GM11168 (cell line): Measurements from ENCODE around the gene BCAS4.

Experiments
- in situ Hi-C: fragments of 300-500 bp; cut with MboI; formaldehyde crosslinking; loops from one replicate; pipeline ENCODE4 v1.12.0; 2022; ENCODE audit warnings: low sequenced_read_pairs; ENCODE audit not compliant: unreplicated experiment

Gene BCAS4

DNA sequence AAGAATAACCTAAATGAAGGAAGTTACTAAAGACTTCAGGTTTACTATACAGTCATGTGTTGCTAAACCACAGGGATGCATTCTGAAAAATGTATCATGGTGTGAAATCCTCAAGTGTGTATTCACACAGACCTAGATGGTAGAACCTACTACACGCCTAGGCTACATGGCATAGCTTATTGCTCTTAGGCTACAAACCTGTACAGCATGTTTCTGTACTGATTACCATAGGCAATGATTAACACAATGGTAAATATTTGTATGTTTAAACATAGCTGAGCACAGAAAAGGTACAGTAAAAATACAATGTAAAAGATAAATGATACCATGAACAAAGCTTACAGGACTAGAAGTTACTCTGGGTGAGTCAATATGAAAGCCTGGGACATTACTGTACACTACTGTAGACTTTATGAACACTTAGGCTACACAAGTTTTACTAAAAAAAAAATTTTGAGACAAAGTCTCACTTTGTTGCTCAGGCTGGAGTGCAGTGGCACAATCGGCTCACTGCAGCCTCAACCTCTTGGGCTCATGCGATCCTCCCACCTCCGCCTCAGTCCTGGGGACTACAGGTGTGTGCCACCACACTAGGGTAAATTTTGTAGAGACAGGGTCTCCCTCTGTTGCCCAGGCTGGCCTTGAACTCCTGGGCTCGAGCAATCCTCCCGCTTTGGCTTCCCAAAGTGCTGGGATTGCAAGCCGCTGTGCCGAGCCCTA lies 100.4 kb downstream of the BCAS4 start:
- in situ Hi-C loops: no loop called here

GRCh38 chr20:50898475-50898874 lies 103.6 kb downstream of the BCAS4 start:
- in situ Hi-C loops: no loop called here

DNA sequence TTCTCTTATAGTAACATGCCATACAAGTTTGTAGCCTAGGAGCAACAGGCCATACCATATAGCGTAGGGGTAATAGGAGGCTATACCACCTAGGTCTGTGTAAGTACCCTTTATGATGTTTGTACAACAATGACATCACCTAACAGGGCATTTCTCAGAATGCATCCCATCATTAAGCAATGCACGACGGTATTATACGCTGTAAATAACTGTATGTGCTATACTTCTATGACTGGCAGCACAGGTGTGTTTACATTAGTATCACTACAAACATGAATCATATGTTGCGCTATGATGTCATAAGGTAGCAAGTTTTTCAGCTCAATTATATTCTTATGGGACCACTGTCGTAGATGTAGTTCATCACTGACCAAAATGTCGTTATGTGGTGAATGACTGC lies 105.4 kb downstream of the BCAS4 start:
- in situ Hi-C loops: no loop called here

GRCh38 chr20:50901301-50901700 lies 106.4 kb downstream of the BCAS4 start:
- in situ Hi-C loops: no loop called here

- in situ Hi-C loops: no loop called here
Measured at GRCh38 chr20:50903353-50904051, 108.6 kb downstream of the BCAS4 start.

DNA sequence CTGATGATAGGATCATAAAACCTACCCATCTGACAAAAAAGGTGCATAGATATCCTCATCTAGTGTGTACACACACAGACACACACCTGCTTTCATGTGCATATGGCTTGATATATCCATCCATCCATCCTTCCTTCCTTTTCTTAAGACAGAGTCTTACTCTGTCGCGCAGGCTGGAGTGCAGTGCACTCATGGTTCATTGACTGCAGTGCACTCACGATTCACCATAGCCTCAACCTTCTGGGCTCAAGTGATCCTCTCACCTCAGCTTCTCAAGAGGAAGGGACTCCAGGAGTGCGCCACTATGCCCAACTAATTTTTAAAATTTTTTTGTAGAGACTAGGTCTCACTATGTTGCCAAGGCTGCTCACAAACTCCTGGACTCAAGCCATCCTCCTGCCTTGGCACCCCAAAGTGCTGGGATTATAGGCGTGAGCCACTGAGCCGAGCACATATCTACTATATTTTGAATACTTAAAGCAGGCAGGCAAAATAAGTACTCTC lies 109.3 kb downstream of the BCAS4 start:
- in situ Hi-C loops: no loop called here

GRCh38 chr20:50909413-50909812 lies 114.6 kb downstream of the BCAS4 start:
- in situ Hi-C loops: no loop called here

- in situ Hi-C loops: no loop called here
Measured at GRCh38 chr20:50911030-50911429, 116.2 kb downstream of the BCAS4 start.

DNA sequence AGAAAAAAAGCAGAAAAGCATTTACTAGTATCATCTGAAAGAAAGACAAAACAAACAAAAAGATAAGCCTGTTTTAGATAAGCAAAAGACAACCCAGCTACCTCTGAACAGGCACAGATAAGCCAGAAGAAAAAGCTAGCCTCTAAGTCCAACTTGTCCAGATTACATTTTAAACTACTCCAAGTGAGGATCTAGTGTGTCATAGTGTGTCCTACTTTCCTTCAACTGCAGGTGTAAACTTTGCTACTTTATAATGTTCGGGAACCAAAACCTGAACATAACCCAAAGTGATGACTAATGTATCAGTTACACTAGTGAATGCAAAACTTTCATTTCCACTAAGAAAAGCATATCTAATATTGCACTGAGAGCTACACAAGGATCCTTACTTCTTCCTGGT lies 116.9 kb downstream of the BCAS4 start:
- in situ Hi-C loops: no loop called here

- in situ Hi-C loops: no loop called here
Measured at GRCh38 chr20:50913690-50914375, 119.0 kb downstream of the BCAS4 start.

GRCh38 chr20:50915424-50915823 lies 120.6 kb downstream of the BCAS4 start:
- in situ Hi-C loops: no loop called here

- in situ Hi-C loops: no loop called here
Measured at GRCh38 chr20:50916257-50916656, 121.4 kb downstream of the BCAS4 start.

DNA sequence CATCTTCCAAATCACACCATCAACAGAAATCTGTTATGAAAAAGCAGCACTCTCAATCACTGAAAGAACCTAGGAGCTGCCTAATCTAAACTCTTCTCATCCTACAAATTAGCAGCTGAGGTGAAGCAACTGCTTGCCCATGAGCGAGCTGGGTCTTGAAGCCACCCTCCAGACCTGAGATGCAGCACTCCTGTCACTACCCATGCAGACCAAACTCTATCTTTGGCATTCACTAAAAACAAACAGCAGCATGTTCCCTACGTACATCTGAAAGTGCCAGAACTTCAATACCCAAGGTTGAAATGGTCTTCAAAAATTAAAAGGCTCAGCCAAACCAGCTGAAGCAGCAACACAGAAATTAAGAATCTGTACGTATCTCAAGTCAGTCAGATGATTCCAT lies 122.1 kb downstream of the BCAS4 start:
- in situ Hi-C loops: no loop called here

DNA sequence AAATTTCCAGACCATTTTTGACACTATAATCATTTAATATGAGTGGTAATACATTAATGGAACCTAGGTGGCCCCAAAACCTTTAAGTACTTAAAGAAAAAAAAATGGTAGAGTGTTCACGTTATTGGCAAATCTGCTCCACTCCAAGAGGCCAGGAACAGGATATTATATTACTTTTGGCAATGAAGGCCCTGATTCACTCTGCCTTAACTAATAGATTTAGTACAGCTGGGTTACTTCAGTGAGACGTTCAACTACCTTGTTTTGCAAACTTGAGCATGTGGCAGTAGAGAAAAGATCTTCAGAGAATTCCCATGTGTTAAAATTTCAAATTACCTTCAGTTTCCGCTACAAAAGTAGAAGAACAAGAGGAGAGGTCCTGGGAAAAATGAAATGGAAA lies 123.5 kb downstream of the BCAS4 start:
- in situ Hi-C loops: no loop called here

DNA sequence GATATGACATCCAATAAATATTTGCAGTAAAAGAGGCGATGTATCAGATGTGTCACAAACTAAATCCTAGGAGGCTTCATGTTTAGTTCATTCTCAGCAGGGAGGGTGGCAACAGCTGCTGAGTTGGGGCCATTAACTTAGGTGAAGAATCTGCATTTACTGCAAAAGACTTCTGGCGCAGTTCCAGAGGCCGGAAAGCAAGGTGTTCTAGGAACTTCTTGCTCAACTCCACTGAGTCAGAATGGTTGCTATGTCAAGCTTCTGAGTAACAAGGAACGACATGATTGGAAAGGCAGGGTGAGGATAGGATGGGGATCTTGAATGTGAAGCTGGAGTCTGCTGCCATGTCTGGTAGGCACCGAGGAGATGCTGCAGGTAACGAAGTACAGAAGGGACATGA lies 124.7 kb downstream of the BCAS4 start:
- in situ Hi-C loops: no loop called here

- in situ Hi-C loops: no loop called here
Measured at GRCh38 chr20:50920997-50921396, 126.1 kb downstream of the BCAS4 start.

DNA sequence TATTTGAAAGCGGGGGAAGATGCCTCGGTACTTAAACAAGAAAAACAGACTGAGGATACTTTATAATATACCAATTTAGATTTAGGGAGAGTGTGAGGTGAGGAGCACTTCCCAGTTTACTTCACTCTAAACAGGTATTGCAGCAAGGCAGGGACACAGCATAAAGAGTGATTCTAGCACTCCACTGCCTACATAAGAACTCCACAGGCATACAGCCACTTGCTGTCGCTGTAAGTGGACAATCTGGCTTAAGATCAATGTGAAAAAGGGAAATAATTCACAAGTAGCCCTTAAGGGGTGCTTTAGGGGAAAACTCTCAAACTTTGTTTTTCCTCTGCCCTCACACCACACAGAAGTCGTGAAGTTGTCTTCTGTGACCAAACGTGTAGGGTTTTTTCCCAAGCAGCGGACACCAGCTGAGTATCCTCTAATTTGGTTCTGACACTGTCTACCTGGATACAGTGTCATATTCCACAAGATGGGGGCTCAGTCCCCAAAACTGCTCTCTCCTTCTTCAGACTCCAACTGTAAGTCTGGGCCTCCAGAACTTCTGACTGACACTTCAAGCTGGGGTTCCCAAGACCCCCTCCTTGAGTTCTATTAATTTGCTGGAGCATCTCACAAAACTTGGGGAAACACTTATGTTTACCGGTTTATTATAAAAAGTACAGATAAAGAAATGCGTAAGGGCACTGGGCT lies 127.1 kb downstream of the BCAS4 start:
- in situ Hi-C loops: no loop called here

GRCh38 chr20:50924261-50924920 lies 129.5 kb downstream of the BCAS4 start:
- in situ Hi-C loops: no loop called here

- in situ Hi-C loops: no loop called here
Measured at GRCh38 chr20:50926530-50926929, 131.7 kb downstream of the BCAS4 start.
